ENCODE results near the gene SIX1. TPM values are rescaled to one million over a fixed set of nuclear protein-coding genes. Genes with fewer than 3 reads are reported as not detected.

The SIX1 gene
- total RNA-seq, 1 experiment from 2014 or later, result 0.59 TPM

DNA sequence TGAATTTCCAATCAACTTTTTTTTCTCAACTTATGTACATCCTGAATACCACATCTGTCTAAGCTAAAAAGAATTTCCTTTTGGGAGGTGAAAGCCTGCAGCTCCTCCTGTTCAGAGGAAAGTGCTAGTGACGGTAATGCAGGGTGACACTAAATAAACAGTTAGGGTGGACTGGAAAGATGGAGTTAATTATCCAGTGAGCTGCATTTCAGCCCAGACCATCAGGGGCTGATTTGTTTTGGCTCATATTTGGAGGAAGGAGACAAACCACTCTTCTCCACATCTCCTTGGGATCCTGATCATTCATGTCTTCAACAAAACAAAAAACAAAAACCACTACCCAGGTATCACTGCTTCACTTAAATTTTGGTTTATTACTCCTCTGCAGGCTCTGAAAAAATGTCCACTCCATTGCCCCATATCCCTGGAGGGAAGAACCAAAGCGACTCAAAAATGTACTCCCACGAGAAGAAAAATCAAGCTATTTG is 5.1 kb upstream of the SIX1 start:
- CTCF ChIA-PET, result interaction anchor here (1.0 to 2.3 kb wide), 7 partner anchors 8 to 70 kb away, joined by 3 to 12 read pairs (median 4); partner anchors contain the start of gene SIX4
- Mint-ChIP-seq H3K4me1 (peaks cover 78% of the 10 kb centered on the region), H3K9me3 (no peaks in the 10 kb centered on the region)

More for the DNA sequence above, 5.1 kb upstream of the SIX1 start:
- no peak overlapping the region for H3K27ac Mint-ChIP-seq
- POLR2A ChIA-PET, result interaction anchor here (1.0 to 1.5 kb wide), 2 partner anchors 13 to 601 kb away, joined by 3 to 5 read pairs; no protein-coding TSS in a partner anchor
- no peaks in the 10 kb centered on the region for H3K36me3 Mint-ChIP-seq
- DNase-seq (ENCODE audit: low spot score) (no peak), ATAC-seq (no peak)
- TF ChIP-seq, protein P1, sequence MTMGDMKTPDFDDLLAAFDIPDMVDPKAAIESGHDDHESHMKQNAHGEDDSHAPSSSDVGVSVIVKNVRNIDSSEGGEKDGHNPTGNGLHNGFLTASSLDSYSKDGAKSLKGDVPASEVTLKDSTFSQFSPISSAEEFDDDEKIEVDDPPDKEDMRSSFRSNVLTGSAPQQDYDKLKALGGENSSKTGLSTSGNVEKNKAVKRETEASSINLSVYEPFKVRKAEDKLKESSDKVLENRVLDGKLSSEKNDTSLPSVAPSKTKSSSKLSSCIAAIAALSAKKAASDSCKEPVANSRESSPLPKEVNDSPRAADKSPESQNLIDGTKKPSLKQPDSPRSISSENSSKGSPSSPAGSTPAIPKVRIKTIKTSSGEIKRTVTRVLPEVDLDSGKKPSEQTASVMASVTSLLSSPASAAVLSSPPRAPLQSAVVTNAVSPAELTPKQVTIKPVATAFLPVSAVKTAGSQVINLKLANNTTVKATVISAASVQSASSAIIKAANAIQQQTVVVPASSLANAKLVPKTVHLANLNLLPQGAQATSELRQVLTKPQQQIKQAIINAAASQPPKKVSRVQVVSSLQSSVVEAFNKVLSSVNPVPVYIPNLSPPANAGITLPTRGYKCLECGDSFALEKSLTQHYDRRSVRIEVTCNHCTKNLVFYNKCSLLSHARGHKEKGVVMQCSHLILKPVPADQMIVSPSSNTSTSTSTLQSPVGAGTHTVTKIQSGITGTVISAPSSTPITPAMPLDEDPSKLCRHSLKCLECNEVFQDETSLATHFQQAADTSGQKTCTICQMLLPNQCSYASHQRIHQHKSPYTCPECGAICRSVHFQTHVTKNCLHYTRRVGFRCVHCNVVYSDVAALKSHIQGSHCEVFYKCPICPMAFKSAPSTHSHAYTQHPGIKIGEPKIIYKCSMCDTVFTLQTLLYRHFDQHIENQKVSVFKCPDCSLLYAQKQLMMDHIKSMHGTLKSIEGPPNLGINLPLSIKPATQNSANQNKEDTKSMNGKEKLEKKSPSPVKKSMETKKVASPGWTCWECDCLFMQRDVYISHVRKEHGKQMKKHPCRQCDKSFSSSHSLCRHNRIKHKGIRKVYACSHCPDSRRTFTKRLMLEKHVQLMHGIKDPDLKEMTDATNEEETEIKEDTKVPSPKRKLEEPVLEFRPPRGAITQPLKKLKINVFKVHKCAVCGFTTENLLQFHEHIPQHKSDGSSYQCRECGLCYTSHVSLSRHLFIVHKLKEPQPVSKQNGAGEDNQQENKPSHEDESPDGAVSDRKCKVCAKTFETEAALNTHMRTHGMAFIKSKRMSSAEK (CRISPR knock-in tag; IDR thresholded peaks at IDR 0.05; ENCODE audit: borderline replicate concordance), result no peak
- TF ChIP-seq NR1H2 (CRISPR knock-in tag; IDR thresholded peaks at IDR 0.05) (no peak), TEAD1 (CRISPR knock-in tag; IDR thresholded peaks at IDR 0.05) (no peak), ZNF263 (CRISPR knock-in tag; IDR thresholded peaks at IDR 0.05; ENCODE audit: low read depth) (no peak), FOXK1 (CRISPR knock-in tag; IDR thresholded peaks at IDR 0.05) (no peak), RELA (CRISPR knock-in tag; IDR thresholded peaks at IDR 0.05; ENCODE audit: borderline replicate concordance) (no peak), NFATC4 (CRISPR knock-in tag; IDR thresholded peaks at IDR 0.05) (no peak), ZNF396 (CRISPR knock-in tag; IDR thresholded peaks at IDR 0.05; ENCODE audit: borderline replicate concordance) (no peak), CREB1 (CRISPR knock-in tag; IDR thresholded peaks at IDR 0.05) (no peak), ZNF219 (CRISPR knock-in tag; IDR thresholded peaks at IDR 0.05; ENCODE audit: borderline replicate concordance) (no peak), ZNF138 (CRISPR knock-in tag; conservative IDR thresholded peaks at IDR 0.05) (no peak), FOXJ3 (CRISPR knock-in tag; IDR thresholded peaks at IDR 0.05; ENCODE audit: borderline replicate concordance) (no peak)
- TF ChIP-seq, protein P2, sequence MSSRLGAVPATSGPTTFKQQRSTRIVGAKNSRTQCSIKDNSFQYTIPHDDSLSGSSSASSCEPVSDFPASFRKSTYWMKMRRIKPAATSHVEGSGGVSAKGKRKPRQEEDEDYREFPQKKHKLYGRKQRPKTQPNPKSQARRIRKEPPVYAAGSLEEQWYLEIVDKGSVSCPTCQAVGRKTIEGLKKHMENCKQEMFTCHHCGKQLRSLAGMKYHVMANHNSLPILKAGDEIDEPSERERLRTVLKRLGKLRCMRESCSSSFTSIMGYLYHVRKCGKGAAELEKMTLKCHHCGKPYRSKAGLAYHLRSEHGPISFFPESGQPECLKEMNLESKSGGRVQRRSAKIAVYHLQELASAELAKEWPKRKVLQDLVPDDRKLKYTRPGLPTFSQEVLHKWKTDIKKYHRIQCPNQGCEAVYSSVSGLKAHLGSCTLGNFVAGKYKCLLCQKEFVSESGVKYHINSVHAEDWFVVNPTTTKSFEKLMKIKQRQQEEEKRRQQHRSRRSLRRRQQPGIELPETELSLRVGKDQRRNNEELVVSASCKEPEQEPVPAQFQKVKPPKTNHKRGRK (CRISPR knock-in tag; IDR thresholded peaks at IDR 0.05; ENCODE audit: borderline replicate concordance), result no peak
- TF ChIP-seq, protein P3, sequence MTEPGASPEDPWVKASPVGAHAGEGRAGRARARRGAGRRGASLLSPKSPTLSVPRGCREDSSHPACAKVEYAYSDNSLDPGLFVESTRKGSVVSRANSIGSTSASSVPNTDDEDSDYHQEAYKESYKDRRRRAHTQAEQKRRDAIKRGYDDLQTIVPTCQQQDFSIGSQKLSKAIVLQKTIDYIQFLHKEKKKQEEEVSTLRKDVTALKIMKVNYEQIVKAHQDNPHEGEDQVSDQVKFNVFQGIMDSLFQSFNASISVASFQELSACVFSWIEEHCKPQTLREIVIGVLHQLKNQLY (CRISPR knock-in tag; IDR thresholded peaks at IDR 0.05), result no peak
- TF ChIP-seq, protein P4, sequence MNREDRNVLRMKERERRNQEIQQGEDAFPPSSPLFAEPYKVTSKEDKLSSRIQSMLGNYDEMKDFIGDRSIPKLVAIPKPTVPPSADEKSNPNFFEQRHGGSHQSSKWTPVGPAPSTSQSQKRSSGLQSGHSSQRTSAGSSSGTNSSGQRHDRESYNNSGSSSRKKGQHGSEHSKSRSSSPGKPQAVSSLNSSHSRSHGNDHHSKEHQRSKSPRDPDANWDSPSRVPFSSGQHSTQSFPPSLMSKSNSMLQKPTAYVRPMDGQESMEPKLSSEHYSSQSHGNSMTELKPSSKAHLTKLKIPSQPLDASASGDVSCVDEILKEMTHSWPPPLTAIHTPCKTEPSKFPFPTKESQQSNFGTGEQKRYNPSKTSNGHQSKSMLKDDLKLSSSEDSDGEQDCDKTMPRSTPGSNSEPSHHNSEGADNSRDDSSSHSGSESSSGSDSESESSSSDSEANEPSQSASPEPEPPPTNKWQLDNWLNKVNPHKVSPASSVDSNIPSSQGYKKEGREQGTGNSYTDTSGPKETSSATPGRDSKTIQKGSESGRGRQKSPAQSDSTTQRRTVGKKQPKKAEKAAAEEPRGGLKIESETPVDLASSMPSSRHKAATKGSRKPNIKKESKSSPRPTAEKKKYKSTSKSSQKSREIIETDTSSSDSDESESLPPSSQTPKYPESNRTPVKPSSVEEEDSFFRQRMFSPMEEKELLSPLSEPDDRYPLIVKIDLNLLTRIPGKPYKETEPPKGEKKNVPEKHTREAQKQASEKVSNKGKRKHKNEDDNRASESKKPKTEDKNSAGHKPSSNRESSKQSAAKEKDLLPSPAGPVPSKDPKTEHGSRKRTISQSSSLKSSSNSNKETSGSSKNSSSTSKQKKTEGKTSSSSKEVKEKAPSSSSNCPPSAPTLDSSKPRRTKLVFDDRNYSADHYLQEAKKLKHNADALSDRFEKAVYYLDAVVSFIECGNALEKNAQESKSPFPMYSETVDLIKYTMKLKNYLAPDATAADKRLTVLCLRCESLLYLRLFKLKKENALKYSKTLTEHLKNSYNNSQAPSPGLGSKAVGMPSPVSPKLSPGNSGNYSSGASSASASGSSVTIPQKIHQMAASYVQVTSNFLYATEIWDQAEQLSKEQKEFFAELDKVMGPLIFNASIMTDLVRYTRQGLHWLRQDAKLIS (CRISPR knock-in tag; IDR thresholded peaks at IDR 0.05; ENCODE audit: borderline replicate concordance), result no peak
- TF ChIP-seq, protein P5, sequence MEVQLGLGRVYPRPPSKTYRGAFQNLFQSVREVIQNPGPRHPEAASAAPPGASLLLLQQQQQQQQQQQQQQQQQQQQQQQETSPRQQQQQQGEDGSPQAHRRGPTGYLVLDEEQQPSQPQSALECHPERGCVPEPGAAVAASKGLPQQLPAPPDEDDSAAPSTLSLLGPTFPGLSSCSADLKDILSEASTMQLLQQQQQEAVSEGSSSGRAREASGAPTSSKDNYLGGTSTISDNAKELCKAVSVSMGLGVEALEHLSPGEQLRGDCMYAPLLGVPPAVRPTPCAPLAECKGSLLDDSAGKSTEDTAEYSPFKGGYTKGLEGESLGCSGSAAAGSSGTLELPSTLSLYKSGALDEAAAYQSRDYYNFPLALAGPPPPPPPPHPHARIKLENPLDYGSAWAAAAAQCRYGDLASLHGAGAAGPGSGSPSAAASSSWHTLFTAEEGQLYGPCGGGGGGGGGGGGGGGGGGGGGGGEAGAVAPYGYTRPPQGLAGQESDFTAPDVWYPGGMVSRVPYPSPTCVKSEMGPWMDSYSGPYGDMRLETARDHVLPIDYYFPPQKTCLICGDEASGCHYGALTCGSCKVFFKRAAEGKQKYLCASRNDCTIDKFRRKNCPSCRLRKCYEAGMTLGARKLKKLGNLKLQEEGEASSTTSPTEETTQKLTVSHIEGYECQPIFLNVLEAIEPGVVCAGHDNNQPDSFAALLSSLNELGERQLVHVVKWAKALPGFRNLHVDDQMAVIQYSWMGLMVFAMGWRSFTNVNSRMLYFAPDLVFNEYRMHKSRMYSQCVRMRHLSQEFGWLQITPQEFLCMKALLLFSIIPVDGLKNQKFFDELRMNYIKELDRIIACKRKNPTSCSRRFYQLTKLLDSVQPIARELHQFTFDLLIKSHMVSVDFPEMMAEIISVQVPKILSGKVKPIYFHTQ (CRISPR knock-in tag; IDR thresholded peaks at IDR 0.05), result no peak
- TF ChIP-seq, protein P6, sequence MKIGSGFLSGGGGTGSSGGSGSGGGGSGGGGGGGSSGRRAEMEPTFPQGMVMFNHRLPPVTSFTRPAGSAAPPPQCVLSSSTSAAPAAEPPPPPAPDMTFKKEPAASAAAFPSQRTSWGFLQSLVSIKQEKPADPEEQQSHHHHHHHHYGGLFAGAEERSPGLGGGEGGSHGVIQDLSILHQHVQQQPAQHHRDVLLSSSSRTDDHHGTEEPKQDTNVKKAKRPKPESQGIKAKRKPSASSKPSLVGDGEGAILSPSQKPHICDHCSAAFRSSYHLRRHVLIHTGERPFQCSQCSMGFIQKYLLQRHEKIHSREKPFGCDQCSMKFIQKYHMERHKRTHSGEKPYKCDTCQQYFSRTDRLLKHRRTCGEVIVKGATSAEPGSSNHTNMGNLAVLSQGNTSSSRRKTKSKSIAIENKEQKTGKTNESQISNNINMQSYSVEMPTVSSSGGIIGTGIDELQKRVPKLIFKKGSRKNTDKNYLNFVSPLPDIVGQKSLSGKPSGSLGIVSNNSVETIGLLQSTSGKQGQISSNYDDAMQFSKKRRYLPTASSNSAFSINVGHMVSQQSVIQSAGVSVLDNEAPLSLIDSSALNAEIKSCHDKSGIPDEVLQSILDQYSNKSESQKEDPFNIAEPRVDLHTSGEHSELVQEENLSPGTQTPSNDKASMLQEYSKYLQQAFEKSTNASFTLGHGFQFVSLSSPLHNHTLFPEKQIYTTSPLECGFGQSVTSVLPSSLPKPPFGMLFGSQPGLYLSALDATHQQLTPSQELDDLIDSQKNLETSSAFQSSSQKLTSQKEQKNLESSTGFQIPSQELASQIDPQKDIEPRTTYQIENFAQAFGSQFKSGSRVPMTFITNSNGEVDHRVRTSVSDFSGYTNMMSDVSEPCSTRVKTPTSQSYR (CRISPR knock-in tag; IDR thresholded peaks at IDR 0.05), result no peak
- H3K4me3 Mint-ChIP-seq, result peak overlapping the region; percentile 75
- H3K27me3 Mint-ChIP-seq (ENCODE audit: low read depth), result peaks cover 100% of the 10 kb centered on the region

All from WTC11 (cell line).